Measurements from ENCODE around the gene SUV39H2.
A peak's percentile ranks its signal among the peaks of the same experiment; 100 is the strongest.

DNA sequence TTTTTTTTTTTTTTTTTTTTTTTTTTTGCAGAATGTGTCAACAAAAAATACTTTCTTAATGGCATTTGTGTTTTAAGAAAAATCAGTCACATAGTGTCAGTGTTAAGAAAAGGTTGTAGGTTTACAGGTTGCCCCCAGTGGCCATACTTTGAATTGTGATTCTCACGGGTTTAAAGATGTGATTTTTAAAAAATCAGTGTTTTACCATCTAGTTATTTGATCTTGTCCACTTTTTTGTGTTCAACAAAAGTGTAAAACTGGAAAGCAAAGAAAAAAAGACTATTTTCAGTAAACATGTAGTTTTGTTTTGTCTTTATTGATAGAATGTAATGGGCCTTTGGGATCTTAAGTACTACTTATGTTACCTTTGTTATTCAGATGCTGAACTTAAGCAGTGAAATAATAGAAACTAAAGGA is 25.7 kb downstream of the SUV39H2 start:
- TF ChIP-seq, protein P1, sequence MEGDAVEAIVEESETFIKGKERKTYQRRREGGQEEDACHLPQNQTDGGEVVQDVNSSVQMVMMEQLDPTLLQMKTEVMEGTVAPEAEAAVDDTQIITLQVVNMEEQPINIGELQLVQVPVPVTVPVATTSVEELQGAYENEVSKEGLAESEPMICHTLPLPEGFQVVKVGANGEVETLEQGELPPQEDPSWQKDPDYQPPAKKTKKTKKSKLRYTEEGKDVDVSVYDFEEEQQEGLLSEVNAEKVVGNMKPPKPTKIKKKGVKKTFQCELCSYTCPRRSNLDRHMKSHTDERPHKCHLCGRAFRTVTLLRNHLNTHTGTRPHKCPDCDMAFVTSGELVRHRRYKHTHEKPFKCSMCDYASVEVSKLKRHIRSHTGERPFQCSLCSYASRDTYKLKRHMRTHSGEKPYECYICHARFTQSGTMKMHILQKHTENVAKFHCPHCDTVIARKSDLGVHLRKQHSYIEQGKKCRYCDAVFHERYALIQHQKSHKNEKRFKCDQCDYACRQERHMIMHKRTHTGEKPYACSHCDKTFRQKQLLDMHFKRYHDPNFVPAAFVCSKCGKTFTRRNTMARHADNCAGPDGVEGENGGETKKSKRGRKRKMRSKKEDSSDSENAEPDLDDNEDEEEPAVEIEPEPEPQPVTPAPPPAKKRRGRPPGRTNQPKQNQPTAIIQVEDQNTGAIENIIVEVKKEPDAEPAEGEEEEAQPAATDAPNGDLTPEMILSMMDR (conservative IDR thresholded peaks at IDR 0.05; ENCODE audit: low read depth, low read length), result peak; percentile 50
- TF ChIP-seq EZH2 (IDR thresholded peaks at IDR 0.05; ENCODE audit: low read length, unreplicated experiment), result no peak

Measured in PC-3 (cell line).